HEK293 (cell line): ENCODE data around the gene WTIP.
"Not testable (repeated sequence)": the region's sequence is repeated elsewhere in the genome, so short reads cannot be mapped to it uniquely, and the experiment has no call there.

ENCODE experiments used
- CTCF ChIP-seq: fragments of 450-650 bp; formaldehyde crosslinking; IDR thresholded peaks from 2 replicates; pipeline ENCODE4 v1.5.1; 2016; ENCODE audit warnings: missing biosample characterization, missing genetic modification characterization
- OVOL3 ChIP-seq: fragments of 450-650 bp; formaldehyde crosslinking; IDR thresholded peaks from 2 replicates; pipeline ENCODE4 v1.5.1; 2016; ENCODE audit warnings: missing biosample characterization, missing genetic modification characterization
- PRDM10 ChIP-seq: fragments of 450-650 bp; formaldehyde crosslinking; IDR thresholded peaks from 2 replicates; pipeline ENCODE4 v1.5.1; 2016; ENCODE audit warnings: missing biosample characterization, missing genetic modification characterization
- REST ChIP-seq: fragments of 450-650 bp; formaldehyde crosslinking; IDR thresholded peaks from 2 replicates; pipeline ENCODE4 v1.5.1; 2016; ENCODE audit warnings: missing biosample characterization, missing genetic modification characterization
- ZBTB7A ChIP-seq: fragments of 450-650 bp; formaldehyde crosslinking; IDR thresholded peaks from 2 replicates; pipeline ENCODE4 v1.5.1; 2016; ENCODE audit warnings: low read depth, missing biosample characterization, missing genetic modification characterization
- ZNF121 ChIP-seq: fragments of 450-650 bp; formaldehyde crosslinking; IDR thresholded peaks from 2 replicates; pipeline ENCODE4 v1.5.1; 2016; ENCODE audit warnings: missing biosample characterization, missing genetic modification characterization
- ZNF19 ChIP-seq: fragments of 450-650 bp; formaldehyde crosslinking; IDR thresholded peaks from 2 replicates; pipeline ENCODE4; 2016; ENCODE audit warnings: missing biosample characterization, missing genetic modification characterization, low read depth
- ZNF23 ChIP-seq: fragments of 450-650 bp; formaldehyde crosslinking; IDR thresholded peaks from 2 replicates; pipeline ENCODE4 v1.5.1; 2016; ENCODE audit warnings: missing biosample characterization, missing genetic modification characterization, borderline replicate concordance
- ZNF513 ChIP-seq: fragments of 450-650 bp; IDR thresholded peaks from 2 replicates; pipeline ENCODE4 v1.5.1; 2018; ENCODE audit warnings: missing biosample characterization, missing genetic modification characterization
- ZNF555 ChIP-seq: fragments of 450-650 bp; formaldehyde crosslinking; conservative IDR thresholded peaks from 2 replicates; pipeline ENCODE4 v1.5.1; 2017; ENCODE audit warnings: missing biosample characterization, mild to moderate bottlenecking, missing genetic modification characterization, inconsistent platforms
- TF ChIP-seq, protein P1 (sequence below): IDR thresholded peaks from 2 replicates; pipeline ENCODE4 v1.6.1; 2011; ENCODE audit warnings: mild to moderate bottlenecking, low read depth, low read length, borderline replicate concordance

GRCh38 chr19:34464785-34465184, 16.8 kb upstream of the WTIP start:
- not testable (repeated sequence) for TF ChIP-seq REST, ZNF555, ZBTB7A, ZNF513, CTCF, ZNF23, OVOL3, ZNF19, ZNF121, PRDM10 (tag by site-specific recombination)
- TF ChIP-seq, protein P1, sequence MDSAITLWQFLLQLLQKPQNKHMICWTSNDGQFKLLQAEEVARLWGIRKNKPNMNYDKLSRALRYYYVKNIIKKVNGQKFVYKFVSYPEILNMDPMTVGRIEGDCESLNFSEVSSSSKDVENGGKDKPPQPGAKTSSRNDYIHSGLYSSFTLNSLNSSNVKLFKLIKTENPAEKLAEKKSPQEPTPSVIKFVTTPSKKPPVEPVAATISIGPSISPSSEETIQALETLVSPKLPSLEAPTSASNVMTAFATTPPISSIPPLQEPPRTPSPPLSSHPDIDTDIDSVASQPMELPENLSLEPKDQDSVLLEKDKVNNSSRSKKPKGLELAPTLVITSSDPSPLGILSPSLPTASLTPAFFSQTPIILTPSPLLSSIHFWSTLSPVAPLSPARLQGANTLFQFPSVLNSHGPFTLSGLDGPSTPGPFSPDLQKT = not testable (repeated sequence)
